Embryonic facial prominence (tissue), 1 donor: Measurements from ENCODE around the gene RXRB.
"Not testable (repeated sequence)": the region's sequence is repeated elsewhere in the genome, so short reads cannot be mapped to it uniquely, and the experiment has no call there.

Source experiments
- DNase-seq: peaks from one replicate; pipeline ENCODE4 v3.0.0-alpha.2; 2016; ENCODE audit errors: extremely low spot score

The RXRB gene

DNA sequence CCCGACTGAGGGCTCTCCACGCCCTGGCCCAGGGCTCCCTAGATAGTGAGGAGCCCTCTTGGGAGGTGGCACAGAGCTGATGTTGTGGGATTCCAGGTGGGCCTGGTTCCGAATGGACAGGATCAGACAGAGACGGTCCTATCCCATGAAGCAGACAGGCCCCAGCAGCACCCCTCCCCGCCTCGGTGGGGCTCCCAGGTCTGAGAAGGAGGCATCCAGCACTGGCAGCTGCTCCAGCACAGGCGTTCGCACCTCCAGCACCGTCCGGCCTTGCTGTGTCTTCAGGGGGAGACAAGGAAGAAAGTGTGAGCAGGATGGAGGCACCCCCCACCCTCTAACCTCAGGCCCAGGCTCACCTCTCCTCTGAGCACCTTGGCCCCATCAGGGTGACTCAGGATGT is 36.9 kb downstream of the RXRB start:
- no peak for DNase-seq

GRCh38 chr6:33161354-33162331 is 38.8 kb downstream of the RXRB start:
- peak; percentile 40 for DNase-seq

GRCh38 chr6:33160728-33161344 is 39.6 kb downstream of the RXRB start:
- peak; percentile 10 for DNase-seq

GRCh38 chr6:33160096-33160495 is 40.4 kb downstream of the RXRB start:
- no peak for DNase-seq

GRCh38 chr6:33156964-33157363 is 43.5 kb downstream of the RXRB start:
- DNase-seq = no peak

- no peak for DNase-seq
Measured at GRCh38 chr6:33156561-33156960, 43.9 kb downstream of the RXRB start.

- no peak for DNase-seq
Measured at GRCh38 chr6:33154349-33154748, 46.1 kb downstream of the RXRB start.

- no peak for DNase-seq
Measured at GRCh38 chr6:33151050-33151449, 49.4 kb downstream of the RXRB start.

DNA sequence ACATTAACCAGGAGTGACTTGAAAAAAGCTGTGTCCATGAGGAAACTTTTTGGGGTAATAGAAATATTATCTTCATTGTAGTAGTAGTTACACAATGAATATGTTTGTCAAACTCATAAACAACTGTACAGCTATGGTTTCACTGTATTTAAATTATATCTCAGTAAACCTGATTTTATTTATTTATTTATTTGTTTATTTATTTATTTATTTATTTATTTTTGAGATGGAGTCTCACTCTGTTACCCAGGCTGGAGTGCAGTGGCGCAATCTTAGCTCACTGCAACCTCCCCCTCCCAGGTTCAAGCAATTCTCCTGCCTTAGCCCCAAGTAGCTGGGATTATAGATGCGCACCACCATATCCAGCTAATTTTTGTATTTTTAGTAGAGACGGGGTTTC is 49.9 kb downstream of the RXRB start:
- DNase-seq = not testable (repeated sequence)

- peak; percentile 26 for DNase-seq
Measured at GRCh38 chr6:33147807-33148666, 52.4 kb downstream of the RXRB start.

- DNase-seq = no peak
Measured at GRCh38 chr6:33144373-33144772, 56.1 kb downstream of the RXRB start.
